ENCODE measurements around the gene TSBP1. TPM values are rescaled to one million over a fixed set of nuclear protein-coding genes. Genes with fewer than 3 reads are reported as not detected.
"Not testable (repeated sequence)": the region's sequence is repeated elsewhere in the genome, so short reads cannot be mapped to it uniquely, and the experiment has no call there.

Gene TSBP1
- total RNA-seq, 6 donors from 2014 or later, result not detected

DNA sequence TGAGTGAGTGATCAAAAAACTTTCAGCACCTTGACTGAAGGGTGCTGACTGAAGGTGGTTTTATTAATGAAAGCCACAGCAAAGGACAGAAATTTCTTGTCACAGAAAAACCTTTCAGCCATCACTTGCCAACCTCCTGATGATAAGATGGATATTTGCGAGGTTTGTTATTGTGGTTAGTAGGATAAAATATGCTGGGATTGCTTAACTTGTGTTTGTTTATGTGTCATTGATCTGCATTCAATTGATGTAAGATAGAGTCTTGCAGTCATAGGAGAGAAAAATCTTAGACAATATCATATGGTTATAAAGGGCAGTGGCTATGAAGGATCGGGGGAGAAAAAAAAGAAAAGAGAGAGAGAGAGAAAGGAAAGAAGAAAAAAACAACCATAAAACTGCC lies 1.2 kb downstream of the TSBP1 start:
- Histone ChIP-seq H3K27me3 (no peaks in the 10 kb centered on the region), H3K9me3 (no peaks in the 10 kb centered on the region), H3K4me1 (no peaks in the 10 kb centered on the region), H3K36me3 (no peaks in the 10 kb centered on the region), H3K27ac (no peak overlapping the region), H3K4me3 (no peak overlapping the region)
- WGBS, 2 donors, result 81 to 89% methylated on average over 2 of the region's 2 CpGs
- DNase-seq, result no peak
- no peak for ATAC-seq (ENCODE audit: low FRiP score in 2 of 2)
- TF ChIP-seq, protein P1, sequence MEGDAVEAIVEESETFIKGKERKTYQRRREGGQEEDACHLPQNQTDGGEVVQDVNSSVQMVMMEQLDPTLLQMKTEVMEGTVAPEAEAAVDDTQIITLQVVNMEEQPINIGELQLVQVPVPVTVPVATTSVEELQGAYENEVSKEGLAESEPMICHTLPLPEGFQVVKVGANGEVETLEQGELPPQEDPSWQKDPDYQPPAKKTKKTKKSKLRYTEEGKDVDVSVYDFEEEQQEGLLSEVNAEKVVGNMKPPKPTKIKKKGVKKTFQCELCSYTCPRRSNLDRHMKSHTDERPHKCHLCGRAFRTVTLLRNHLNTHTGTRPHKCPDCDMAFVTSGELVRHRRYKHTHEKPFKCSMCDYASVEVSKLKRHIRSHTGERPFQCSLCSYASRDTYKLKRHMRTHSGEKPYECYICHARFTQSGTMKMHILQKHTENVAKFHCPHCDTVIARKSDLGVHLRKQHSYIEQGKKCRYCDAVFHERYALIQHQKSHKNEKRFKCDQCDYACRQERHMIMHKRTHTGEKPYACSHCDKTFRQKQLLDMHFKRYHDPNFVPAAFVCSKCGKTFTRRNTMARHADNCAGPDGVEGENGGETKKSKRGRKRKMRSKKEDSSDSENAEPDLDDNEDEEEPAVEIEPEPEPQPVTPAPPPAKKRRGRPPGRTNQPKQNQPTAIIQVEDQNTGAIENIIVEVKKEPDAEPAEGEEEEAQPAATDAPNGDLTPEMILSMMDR (IDR thresholded peaks at IDR 0.05), result no peak
- TF ChIP-seq POLR2A (IDR thresholded peaks at IDR 0.05) (no peak), EP300 (IDR thresholded peaks at IDR 0.05) (no peak), POLR2AphosphoS5 (IDR thresholded peaks at IDR 0.05) (no peak)

DNA sequence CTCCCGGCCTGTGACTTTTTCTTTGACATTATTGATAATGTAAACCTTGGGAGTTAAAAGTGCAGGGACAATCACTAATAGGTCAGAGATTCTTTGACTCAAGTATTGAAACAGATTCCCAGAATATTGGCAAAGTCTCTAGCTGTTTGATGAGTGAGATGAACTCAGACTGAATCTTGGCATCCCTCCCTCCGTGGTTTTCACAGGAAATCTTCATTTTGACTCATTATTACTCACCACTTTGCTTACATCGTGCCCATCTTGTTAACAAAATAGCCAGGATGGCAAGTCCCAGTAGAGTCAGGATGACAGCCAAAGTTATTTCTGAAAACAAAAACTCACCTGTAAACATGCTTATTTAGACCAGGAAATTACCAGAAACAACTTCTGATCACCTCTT lies 2.0 kb downstream of the TSBP1 start:
- Histone ChIP-seq H3K27me3 (no peaks in the 10 kb centered on the region), H3K36me3 (no peaks in the 10 kb centered on the region), H3K27ac (no peak overlapping the region), H3K9me3 (no peaks in the 10 kb centered on the region), H3K4me1 (no peaks in the 10 kb centered on the region), H3K4me3 (no peak overlapping the region)
- WGBS, 2 donors, result 55 to 59% methylated on average over 3 of the region's 3 CpGs
- ATAC-seq (ENCODE audit: low FRiP score in 2 of 2) (no peak), DNase-seq (no peak)
- TF ChIP-seq EP300 (IDR thresholded peaks at IDR 0.05), result no peak
- TF ChIP-seq, protein P1 (IDR thresholded peaks at IDR 0.05), result no peak
- no peak for TF ChIP-seq POLR2A (IDR thresholded peaks at IDR 0.05)
- no peak for TF ChIP-seq POLR2AphosphoS5 (IDR thresholded peaks at IDR 0.05)

- TF ChIP-seq POLR2A (IDR thresholded peaks at IDR 0.05) (no peak), EP300 (IDR thresholded peaks at IDR 0.05) (no peak), POLR2AphosphoS5 (IDR thresholded peaks at IDR 0.05) (no peak)
- TF ChIP-seq, protein P1 (IDR thresholded peaks at IDR 0.05), result no peak
- Histone ChIP-seq H3K36me3 (no peaks in the 10 kb centered on the region), H3K27ac (no peak overlapping the region), H3K4me1 (no peaks in the 10 kb centered on the region), H3K4me3 (no peak overlapping the region), H3K9me3 (no peaks in the 10 kb centered on the region), H3K27me3 (no peaks in the 10 kb centered on the region)
- DNase-seq, result no peak
- 90 to 92% methylated on average over 3 of the region's 3 CpGs for WGBS, 2 donors
- ATAC-seq (ENCODE audit: low FRiP score in 2 of 2), result no peak
Measured at GRCh38 chr6:32367644-32368043, 4.1 kb downstream of the TSBP1 start.

GRCh38 chr6:32359225-32359624 lies 12.5 kb downstream of the TSBP1 start:
- H3K4me3 ChIP-seq, H3K9me3 ChIP-seq: not testable (repeated sequence)

DNA sequence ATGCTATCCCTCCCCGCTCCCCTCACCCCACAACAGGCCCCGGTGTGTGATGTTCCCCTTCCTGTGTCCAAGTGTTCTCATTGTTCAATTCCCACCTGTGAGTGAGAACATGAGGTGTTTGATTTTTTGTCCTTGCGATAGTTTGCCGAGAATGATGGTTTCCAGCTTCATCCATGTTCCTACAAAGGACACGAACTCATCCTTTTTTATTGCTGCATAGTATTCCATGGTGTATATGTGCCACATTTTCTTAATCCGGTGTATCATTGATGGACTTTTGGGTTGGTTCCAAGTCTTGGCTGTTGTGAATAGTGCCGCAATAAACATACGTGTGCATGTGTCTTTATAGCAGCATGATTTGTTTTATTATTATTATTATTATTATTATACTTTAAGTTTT lies 13.2 kb downstream of the TSBP1 start:
- WGBS, 2 donors, result 79 to 85% methylated on average over 8 of the region's 8 CpGs
- not testable (repeated sequence) for ATAC-seq (ENCODE audit: low FRiP score in 2 of 2)

More at GRCh38 chr6:32359225-32359624, 12.5 kb downstream of the TSBP1 start:
- 22 to 63% methylated on average over 1 of the region's 1 CpG for WGBS, 2 donors
- not testable (repeated sequence) for ATAC-seq (ENCODE audit: low FRiP score in 2 of 2); DNase-seq; H3K36me3 ChIP-seq; H3K27ac ChIP-seq; H3K4me1 ChIP-seq; H3K27me3 ChIP-seq

GRCh38 chr6:32355018-32355417 lies 16.7 kb downstream of the TSBP1 start:
- no peaks in the 10 kb centered on the region for H3K36me3 ChIP-seq
- DNase-seq (no peak), ATAC-seq (ENCODE audit: low FRiP score in 2 of 2) (no peak)
- no peak overlapping the region for H3K27ac ChIP-seq
- H3K4me1 ChIP-seq, result no peaks in the 10 kb centered on the region
- no peaks in the 10 kb centered on the region for H3K9me3 ChIP-seq
- WGBS, 2 donors, result 56 to 65% methylated on average over 1 of the region's 1 CpG
- TF ChIP-seq, protein P1 (IDR thresholded peaks at IDR 0.05), result no peak
- TF ChIP-seq EP300 (IDR thresholded peaks at IDR 0.05) (no peak), POLR2A (IDR thresholded peaks at IDR 0.05) (no peak), POLR2AphosphoS5 (IDR thresholded peaks at IDR 0.05) (no peak)
- H3K4me3 ChIP-seq, result no peak overlapping the region
- H3K27me3 ChIP-seq, result no peaks in the 10 kb centered on the region

More for the DNA sequence above, 13.2 kb downstream of the TSBP1 start:
- not testable (repeated sequence) for DNase-seq, H3K9me3 ChIP-seq, H3K36me3 ChIP-seq, H3K27ac ChIP-seq, H3K4me3 ChIP-seq, H3K27me3 ChIP-seq, H3K4me1 ChIP-seq
